H1 (cell line): Measurements from ENCODE around the gene LDLRAP1. TPM values are rescaled to one million over a fixed set of nuclear protein-coding genes. Genes with fewer than 3 reads are reported as not detected.

Source experiments
- CTCF ChIA-PET: fragments of 300-600 bp; sonication (Branson Sonifier 250); formaldehyde crosslinking; loops from one replicate; lab custom pipeline; 2021; ENCODE audit not compliant: partially characterized antibody; lab: Charles Lee
- POLR2A ChIA-PET: fragments of 300-600 bp; sonication (Branson Sonifier 250); formaldehyde crosslinking; loops from one replicate; lab custom pipeline; 2021; ENCODE audit warnings: inconsistent platforms; ENCODE audit not compliant: partially characterized antibody; lab: Charles Lee
- DNase-seq, 2 experiments: peaks; one replicate each; pipeline versions ENCODE4 v3.0.0 to v3.0.0-alpha.2; 2010 to 2022; ENCODE audit warnings: low spot score in 2 of 2, low read depth in 1 of 2, mixed read lengths in 1 of 2
- FAIRE-seq: peaks from 2 replicates; lab custom pipeline; 2011; peaks lifted over from hg19 to GRCh38; lab: Jason Lieb, UNC
- H2AFZ ChIP-seq: 2 replicates; pipeline ENCODE4 v1.8.1; 2012; ENCODE audit warnings: low read length, inconsistent platforms
- H2AK5ac ChIP-seq: 2 replicates; pipeline ENCODE4 v1.6.1; 2013; ENCODE audit warnings: low read depth, low read length
- H2BK120ac ChIP-seq: replicated peaks from 2 replicates; pipeline ENCODE3; 2013; ENCODE audit warnings: low read depth, low read length, inconsistent platforms
- H2BK12ac ChIP-seq: 2 replicates; pipeline ENCODE4 v1.6.1; 2013; ENCODE audit warnings: low read depth, low read length
- H2BK15ac ChIP-seq: 2 replicates; pipeline ENCODE4 v1.6.1; 2013; ENCODE audit warnings: low read length
- H2BK20ac ChIP-seq: 2 replicates; pipeline ENCODE4 v1.6.1; 2013; ENCODE audit warnings: low read length
- H2BK5ac ChIP-seq: 2 replicates; pipeline ENCODE4 v1.6.1; 2013; ENCODE audit warnings: low read depth, low read length
- H3K14ac ChIP-seq: 2 replicates; pipeline ENCODE4 v1.6.1; 2013; ENCODE audit warnings: inconsistent platforms; ENCODE audit not compliant: insufficient read length
- H3K18ac ChIP-seq: 2 replicates; pipeline ENCODE4 v1.6.1; 2013; ENCODE audit warnings: low read length; ENCODE audit errors: extremely low read depth
- H3K23ac ChIP-seq: 2 replicates; pipeline ENCODE4 v1.6.1; 2013; ENCODE audit warnings: inconsistent platforms; ENCODE audit not compliant: insufficient read length
- H3K23me2 ChIP-seq: 2 replicates; pipeline ENCODE4 v1.6.1; 2013; ENCODE audit warnings: low read depth, low read length
- H3K27ac ChIP-seq: 2 replicates; pipeline ENCODE4 v1.6.1; 2011; ENCODE audit warnings: low read depth, low read length, inconsistent platforms
- H3K27me3 ChIP-seq, 4 experiments: replicated peaks in 1 of 4; 1 replicate in 1 of 4; 2 replicates in 3 of 4; pipeline versions ENCODE4 v1.6.1 to v1.8.1; 2011 to 2013; ENCODE audit warnings: low read length in 3 of 4, mild to moderate bottlenecking in 3 of 4, inconsistent platforms in 2 of 4, mixed read lengths in 2 of 4, moderate library complexity in 1 of 4; ENCODE audit not compliant: control insufficient read depth in 3 of 4, insufficient read depth in 3 of 4; ENCODE audit errors: extremely low read depth in 1 of 4
- H3K36me3 ChIP-seq, 4 experiments: 2 replicates each; pipeline versions ENCODE4 v1.6.1 to v1.8.1; 2011 to 2013; ENCODE audit warnings: mild to moderate bottlenecking in 4 of 4, low read length in 3 of 4, moderate library complexity in 2 of 4, control low read depth in 1 of 4, inconsistent platforms in 1 of 4; ENCODE audit not compliant: insufficient read depth in 4 of 4, control insufficient read depth in 2 of 4
- H3K4ac ChIP-seq: replicated peaks from 2 replicates; pipeline ENCODE3; 2013; ENCODE audit warnings: low read length, low read depth, mixed read lengths, inconsistent platforms; ENCODE audit not compliant: insufficient read length
- H3K4me1 ChIP-seq, 4 experiments: replicated peaks in 1 of 4; 1 replicate in 1 of 4; 2 replicates in 3 of 4; pipeline versions ENCODE4 v1.6.1 to v1.8.1; 2011 to 2013; ENCODE audit warnings: low read length in 3 of 4, inconsistent platforms in 2 of 4, mixed read lengths in 1 of 4; ENCODE audit not compliant: insufficient read depth in 4 of 4, control insufficient read depth in 3 of 4
- H3K4me2 ChIP-seq, 2 experiments: 2 replicates each; pipeline versions ENCODE4 v1.6.1 to v1.8.1; 2011 to 2013; ENCODE audit warnings: low read depth in 2 of 2, low read length in 2 of 2, control low read depth in 1 of 2, inconsistent platforms in 1 of 2, mild to moderate bottlenecking in 1 of 2; ENCODE audit not compliant: insufficient read depth in 1 of 2
- H3K4me3 ChIP-seq, 4 experiments: fragments of 200-600, 300-600 bp in 1 of 4; sonication (generic), shearing (Covaris generic), sonication (Bioruptor Twin) in 1 of 4; 2 replicates each; pipeline versions ENCODE4 v1.5.1 to v1.8.1; 2011 to 2016; ENCODE audit warnings: low read length in 4 of 4, low read depth in 3 of 4, control low read depth in 2 of 4, inconsistent platforms in 2 of 4, mild to moderate bottlenecking in 2 of 4, mixed read lengths in 1 of 4, moderate library complexity in 1 of 4; ENCODE audit not compliant: insufficient read depth in 2 of 4; ENCODE audit errors: extremely low read depth in 1 of 4
- H3K56ac ChIP-seq: replicated peaks from 2 replicates; pipeline ENCODE3; 2013; ENCODE audit warnings: low read depth, mild to moderate bottlenecking, mixed read lengths, low read length, inconsistent platforms; ENCODE audit not compliant: insufficient read length
- H3K79me1 ChIP-seq: 2 replicates; pipeline ENCODE4 v1.6.1; 2013; ENCODE audit warnings: low read depth, low read length, control low read depth
- H3K79me2 ChIP-seq, 2 experiments: 2 replicates each; pipeline versions ENCODE4 v1.6.1 to v1.8.1; 2012 to 2013; ENCODE audit warnings: low read length in 2 of 2, mild to moderate bottlenecking in 2 of 2, inconsistent platforms in 1 of 2; ENCODE audit not compliant: insufficient read depth in 2 of 2, control insufficient read depth in 1 of 2
- H3K9ac ChIP-seq, 4 experiments: replicated peaks in 1 of 4; 1 replicate in 1 of 4; 2 replicates in 3 of 4; pipeline versions ENCODE4 v1.6.1 to v1.8.1; 2011 to 2013; ENCODE audit warnings: low read depth in 3 of 4, low read length in 3 of 4, control low read depth in 2 of 4, mild to moderate bottlenecking in 2 of 4, moderate library complexity in 2 of 4, inconsistent platforms in 1 of 4; ENCODE audit errors: extremely low read depth in 1 of 4
- H3K9me3 ChIP-seq, 2 experiments: 2 replicates each; pipeline versions ENCODE4 v1.6.1 to v1.8.1; 2012 to 2013; ENCODE audit warnings: mild to moderate bottlenecking in 2 of 2, moderate library complexity in 2 of 2, control low read depth in 1 of 2, inconsistent platforms in 1 of 2, low read depth in 1 of 2, low read length in 1 of 2, mixed read lengths in 1 of 2; ENCODE audit not compliant: insufficient read depth in 2 of 2
- H4K20me1 ChIP-seq, 2 experiments: replicated peaks in 1 of 2; 2 replicates each; pipeline versions ENCODE3 to v1.8.1; 2011 to 2013; ENCODE audit warnings: inconsistent platforms in 2 of 2, low read length in 2 of 2, mild to moderate bottlenecking in 1 of 2; ENCODE audit not compliant: insufficient read depth in 2 of 2, control insufficient read depth in 1 of 2
- H4K5ac ChIP-seq: 2 replicates; pipeline ENCODE4 v1.6.1; 2013; ENCODE audit warnings: low read length, low read depth, mixed read lengths, inconsistent platforms; ENCODE audit not compliant: insufficient read length
- H4K8ac ChIP-seq: 2 replicates; pipeline ENCODE4 v1.8.0; 2013; ENCODE audit warnings: mild to moderate bottlenecking, moderate library complexity, low read length, inconsistent platforms; ENCODE audit not compliant: insufficient read depth; ENCODE audit errors: extremely low read depth
- H4K91ac ChIP-seq: replicated peaks from 2 replicates; pipeline ENCODE3; 2013; ENCODE audit warnings: low read length, mixed read lengths, inconsistent platforms; ENCODE audit not compliant: insufficient read length
- ATF2 ChIP-seq: IDR thresholded peaks from 2 replicates; pipeline ENCODE4 v1.6.1; 2012; ENCODE audit warnings: low read length, inconsistent platforms
- FOSL1 ChIP-seq: IDR thresholded peaks from 2 replicates; pipeline ENCODE4 v1.6.1; 2011; ENCODE audit warnings: mild to moderate bottlenecking, low read depth, low read length, moderate library complexity; ENCODE audit not compliant: insufficient read depth
- GTF2F1 ChIP-seq: IDR thresholded peaks from 2 replicates; pipeline ENCODE4 v1.6.1; 2012; ENCODE audit warnings: low read depth, low read length, improper control_type of control experiment, borderline replicate concordance
- KDM1A ChIP-seq: fragments of 200-600, 300-600 bp; sonication (generic); IDR thresholded peaks from 2 replicates; pipeline ENCODE4 v1.7.1; 2016; ENCODE audit warnings: mild to moderate bottlenecking, low read length, borderline replicate concordance
- PHF8 ChIP-seq: fragments of 200-600 bp; sonication (generic); conservative IDR thresholded peaks from 2 replicates; pipeline ENCODE4 v1.7.1; 2012; ENCODE audit warnings: low read depth, mild to moderate bottlenecking, inconsistent platforms, low read length, moderate library complexity
- SIN3A ChIP-seq, 2 experiments: IDR thresholded peaks in 1 of 2; conservative IDR thresholded peaks in 1 of 2; 2 replicates each; pipeline ENCODE4 v1.6.1; 2011 to 2012; ENCODE audit warnings: low read length in 2 of 2, improper control_type of control experiment in 1 of 2, low read depth in 1 of 2, mild to moderate bottlenecking in 1 of 2
- TEAD4 ChIP-seq: IDR thresholded peaks from 2 replicates; pipeline ENCODE4 v1.6.1; 2012; ENCODE audit warnings: low read depth, low read length, inconsistent platforms, mixed read lengths
- WGBS, 2 experiments: shearing (Covaris generic) in 1 of 2; methylation state at CpG; one replicate each; pipeline versions ENCODE4 v1.1.6 to v1.1.7; 2013 to 2015; ENCODE audit warnings: low lambda C conversion rate in 2 of 2, mixed read lengths in 2 of 2, inconsistent platforms in 1 of 2, low coverage in 1 of 2, missing lambda C conversion rate in 1 of 2; ENCODE audit not compliant: insufficient replicate concordance in 2 of 2, insufficient coverage in 1 of 2, insufficient read length in 1 of 2; ENCODE audit errors: extremely low coverage in 1 of 2, missing lambda C conversion rate in 1 of 2; 5-methylcytosine and 5-hydroxymethylcytosine counted together
- polyA plus RNA-seq, 7 experiments: library from polyadenylated mRNA; depleted of rRNA in 3 of 7; stranded (reverse) in 5 of 7; unstranded in 2 of 7; fragments of >200 nt in 5 of 7; fragments of 200-250 nt in 2 of 7; gene quantifications; 1 replicate in 5 of 7; 2 replicates in 1 of 7; 4 replicates in 1 of 7; pipeline versions ENCODE4 v1.2.1 to v1.2.3, GENCODE V29; 2011 to 2013; ENCODE audit warnings: missing spikeins in 2 of 7, mixed read lengths in 2 of 7
- total RNA-seq: library from RNA; stranded (reverse); fragmentation: NEBNext Ultra II Directional; extraction: Animal tissue kit (Norgen Biotek cat#: 25700); gene quantifications from 2 replicates; pipeline ENCODE4 v1.2.1, GENCODE V29; 2021

Gene LDLRAP1
- total and polyA plus RNA-seq, 2 of the 8 experiments (the other 6 are each of a cell fraction or from before 2014, with no cell fraction given) = 12.8 to 13.2 TPM

GRCh38 chr1:25527946-25528595 is 15.3 kb upstream of the LDLRAP1 start:
- CTCF ChIA-PET = interaction anchor here (0.7 to 1.4 kb wide), 4 partner anchors 9 to 283 kb away, joined by 3 to 8 read pairs (median 6); no protein-coding TSS in a partner anchor
- Histone ChIP-seq H2BK15ac (no peak overlapping the region), H2BK20ac (no peak overlapping the region), H3K9me3 (peaks cover 0 to 5% of the 10 kb centered on the region in 2 experiments; a peak in 1 of 4 replicates), H3K79me1 (no peaks in the 10 kb centered on the region), H3K27ac (no peak overlapping the region), H3K4me1 (peaks cover 0 to 5% (median 0%) of the 10 kb centered on the region in 4 experiments; a peak in 3 of 7 replicates), H2BK12ac (no peak overlapping the region), H4K20me1 (peaks cover 0 to 3% of the 10 kb centered on the region in 2 experiments), H3K23ac (no peak overlapping the region), H4K91ac (no peak overlapping the region), H3K18ac (no peak overlapping the region), H3K27me3 (no peaks in the 10 kb centered on the region; a peak in 1 of 7 replicates), H3K56ac (no peak overlapping the region), H3K4me3 (no peak overlapping the region), H2BK5ac (no peak overlapping the region), H4K8ac (no peak overlapping the region), H3K4ac (no peak overlapping the region), H3K14ac (no peak overlapping the region), H3K23me2 (peaks cover 4% of the 10 kb centered on the region), H3K79me2 (no peaks in the 10 kb centered on the region), H3K4me2 (no peak overlapping the region), H3K36me3 (no peaks in the 10 kb centered on the region), H2BK120ac (no peak overlapping the region), H2AK5ac (no peak overlapping the region), H3K9ac (no peak overlapping the region), H2AFZ (no peak overlapping the region), H4K5ac (no peak overlapping the region)
- POLR2A ChIA-PET = interaction anchor here (1.0 to 1.6 kb wide), 4 partner anchors 9 to 165 kb away, joined by 4 to 6 read pairs (median 4); no protein-coding TSS in a partner anchor
- DNase-seq (no peak), FAIRE-seq (no peak)
- WGBS, 2 experiments = 87% methylated on average over 18 of the region's 21 CpGs; no CpG with 5 or more reads in 1 of the 2 experiments
- TF ChIP-seq FOSL1 (no peak), TEAD4 (no peak), KDM1A (no peak), GTF2F1 (no peak), SIN3A (conservative IDR thresholded peaks at IDR 0.05 in 1 of 2, IDR thresholded peaks at IDR 0.05 in 1 of 2; ENCODE audit: low read depth in 1 of 2, low read length in 2 of 2) (no peak), PHF8 (no peak), ATF2 (no peak)
